PC-9 (cell line): ENCODE results near the gene EIF2AK3. TPM values are rescaled to one million over a fixed set of nuclear protein-coding genes. Genes with fewer than 3 reads are reported as not detected.

Experiments used
- BruUV-seq: library from RNA; stranded (reverse); fragments of 400-500 nt; replicated peaks from 2 replicates; lab custom pipeline; 2021; lab: Mats Ljungman, UMichigan
- CTCF ChIA-PET: fragments of 300-600 bp; sonication (Branson Sonifier 250); formaldehyde crosslinking; loops from one replicate; lab custom pipeline; 2022; ENCODE audit warnings: antibody characterized with exemption; lab: Charles Lee
- POLR2A ChIA-PET: fragments of 300-600 bp; sonication (Branson Sonifier 250); formaldehyde crosslinking; loops from one replicate; lab custom pipeline; 2022; ENCODE audit warnings: antibody characterized with exemption; ENCODE audit not compliant: unreplicated experiment; lab: Charles Lee
- DNase-seq, 2 experiments: peaks; one replicate each; pipeline versions ENCODE4 v3.0.0 to v3.0.0-alpha.2; 2015 to 2022; ENCODE audit warnings: mixed read lengths in 1 of 2
- H2AFZ ChIP-seq: fragments of 200-600 bp; sonication (generic); 2 replicates; pipeline ENCODE4 v1.8.1; 2017; ENCODE audit warnings: antibody characterized with exemption
- H3F3A ChIP-seq: fragments of 200-600 bp; sonication (generic); 2 replicates; pipeline ENCODE4 v1.8.1; 2017; ENCODE audit warnings: antibody characterized with exemption, mild to moderate bottlenecking, low read depth; ENCODE audit not compliant: insufficient read depth
- H3K27ac ChIP-seq: fragments of 200-600 bp; sonication (generic); 2 replicates; pipeline ENCODE4 v1.6.1; 2016; ENCODE audit warnings: mixed run types
- H3K27me3 ChIP-seq: fragments of 200-600 bp; sonication (generic); 2 replicates; pipeline ENCODE4 v1.6.1; 2016; ENCODE audit warnings: low read depth, mixed run types; ENCODE audit not compliant: insufficient read depth
- H3K36me3 ChIP-seq: fragments of 200-600 bp; sonication (generic); 2 replicates; pipeline ENCODE4 v1.6.1; 2016; ENCODE audit warnings: low read depth, mixed run types
- H3K4me1 ChIP-seq: fragments of 200-600 bp; sonication (generic); replicated peaks from 2 replicates; pipeline ENCODE4 v1.6.1; 2016; ENCODE audit warnings: mixed run types; ENCODE audit not compliant: insufficient read depth
- H3K4me2 ChIP-seq: fragments of 200-600 bp; sonication (generic); 2 replicates; pipeline ENCODE4 v1.6.1; 2017; ENCODE audit warnings: mixed run types
- H3K4me3 ChIP-seq: fragments of 200-600 bp; sonication (generic); 2 replicates; pipeline ENCODE4 v1.6.1; 2016; ENCODE audit warnings: mixed run types
- H3K79me2 ChIP-seq: fragments of 200-600 bp; sonication (generic); 2 replicates; pipeline ENCODE4 v1.6.1; 2017; ENCODE audit warnings: low read depth, mixed run types
- H3K9me2 ChIP-seq: fragments of 200-600 bp; sonication (generic); 2 replicates; pipeline ENCODE4 v1.8.1; 2017; ENCODE audit warnings: mild to moderate bottlenecking; ENCODE audit not compliant: insufficient read depth
- H3K9me3 ChIP-seq: fragments of 200-600 bp; sonication (generic); 2 replicates; pipeline ENCODE4 v1.8.1; 2016; ENCODE audit warnings: low read depth; ENCODE audit not compliant: insufficient read depth
- H4K20me1 ChIP-seq: fragments of 200-600 bp; sonication (generic); 2 replicates; pipeline ENCODE4 v1.8.1; 2017; ENCODE audit not compliant: insufficient read depth
- CTCF ChIP-seq: fragments of 200-600 bp; sonication (generic); conservative IDR thresholded peaks from 2 replicates; pipeline ENCODE4 v1.6.1; 2017; ENCODE audit warnings: mixed run types, antibody characterized with exemption, mild to moderate bottlenecking, moderate library complexity
- EZH2 ChIP-seq: fragments of 200-600 bp; sonication (generic); IDR thresholded peaks from 2 replicates; pipeline ENCODE4 v1.8.0; 2017; ENCODE audit warnings: antibody characterized with exemption, low read depth
- intact Hi-C: fragments of 100-400 bp; cut with micrococcal nuclease; formaldehyde crosslinking; loops from one replicate; pipeline ENCODE4 v1.10.0; 2022; ENCODE audit not compliant: unreplicated experiment
- total RNA-seq: library from RNA; stranded (reverse); gene quantifications from 2 replicates; pipeline ENCODE4 v1.2.3, GENCODE V29; 2021

The EIF2AK3 gene
- total RNA-seq, 1 experiment from 2014 or later, result 8.8 TPM

DNA sequence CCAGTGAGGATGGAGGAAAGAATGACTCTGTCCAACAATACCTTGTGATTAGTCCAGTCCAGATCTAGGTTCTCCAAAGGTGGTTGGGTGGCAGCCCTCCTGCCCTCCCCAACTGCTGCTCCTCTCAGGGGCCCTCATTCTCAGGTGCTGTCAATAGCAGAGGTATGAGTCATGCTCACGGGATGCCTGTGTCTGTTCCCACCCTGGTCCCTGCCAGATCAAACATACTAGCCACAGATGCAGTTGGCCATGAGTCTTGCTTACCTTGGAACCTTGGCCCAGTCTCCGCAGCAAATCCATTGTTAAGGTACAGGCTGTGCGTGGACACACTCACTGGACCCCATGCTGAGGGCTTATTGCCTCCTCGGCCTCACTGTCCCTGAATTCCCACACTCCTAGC, 39.3 kb upstream of the EIF2AK3 start:
- H3K79me2 ChIP-seq, result no peaks in the 10 kb centered on the region
- no peaks in the 10 kb centered on the region for H3K36me3 ChIP-seq
- no peaks in the 10 kb centered on the region for H3K27me3 ChIP-seq
- no peak overlapping the region for H3K27ac ChIP-seq
- DNase-seq, result no peak
- TF ChIP-seq CTCF, result no peak
- no peak for TF ChIP-seq EZH2
- intact Hi-C loops, result no loop called here
- H3K4me1 ChIP-seq, result no peaks in the 10 kb centered on the region
- POLR2A ChIA-PET, result no interaction called here
- CTCF ChIA-PET, result no interaction called here
- no peak overlapping the region for H3K4me2 ChIP-seq
- H3K9me3 ChIP-seq, result no peaks in the 10 kb centered on the region
- H2AFZ ChIP-seq, result no peak overlapping the region
- H3K4me3 ChIP-seq, result no peak overlapping the region
- BruUV-seq, result no TSS peak
- no peaks in the 10 kb centered on the region for H3K9me2 ChIP-seq
- no peaks in the 10 kb centered on the region for H4K20me1 ChIP-seq
- no peaks in the 10 kb centered on the region for H3F3A ChIP-seq

DNA sequence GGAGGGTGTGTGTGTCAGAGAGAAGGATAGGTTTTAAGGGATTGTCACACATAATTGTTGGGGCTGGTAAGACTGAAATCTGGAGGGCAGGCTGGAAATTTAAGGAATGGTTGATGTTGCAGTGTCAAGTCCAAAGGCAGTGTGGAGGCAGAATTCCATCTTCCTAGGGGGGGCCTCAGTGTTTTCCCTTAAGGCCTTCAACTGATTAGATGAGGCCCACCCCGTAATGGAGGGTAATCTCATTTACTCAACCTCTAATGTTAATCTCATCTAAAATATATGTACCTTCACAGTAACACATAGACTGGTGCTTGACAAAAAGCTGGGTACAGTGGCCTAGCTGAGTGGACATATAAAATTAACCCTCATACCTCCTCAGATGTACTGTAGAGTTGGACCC, 33.4 kb upstream of the EIF2AK3 start:
- Histone ChIP-seq H3K4me2 (no peak overlapping the region), H3K4me1 (peaks cover 39% of the 10 kb centered on the region), H4K20me1 (no peaks in the 10 kb centered on the region), H3K79me2 (no peaks in the 10 kb centered on the region), H3K36me3 (no peaks in the 10 kb centered on the region), H2AFZ (no peak overlapping the region), H3K4me3 (no peak overlapping the region), H3F3A (peaks cover 13% of the 10 kb centered on the region), H3K9me3 (no peaks in the 10 kb centered on the region), H3K9me2 (no peaks in the 10 kb centered on the region), H3K27ac (no peak overlapping the region), H3K27me3 (no peaks in the 10 kb centered on the region)
- BruUV-seq, result no TSS peak
- POLR2A ChIA-PET, result interaction anchor here (2.5 kb wide), 1 partner anchor 33 kb away, joined by 14 read pairs; no protein-coding TSS in a partner anchor
- CTCF ChIA-PET, result no interaction called here
- intact Hi-C loops, result no loop called here
- no peak for DNase-seq
- TF ChIP-seq EZH2, result no peak
- TF ChIP-seq CTCF, result no peak

DNA sequence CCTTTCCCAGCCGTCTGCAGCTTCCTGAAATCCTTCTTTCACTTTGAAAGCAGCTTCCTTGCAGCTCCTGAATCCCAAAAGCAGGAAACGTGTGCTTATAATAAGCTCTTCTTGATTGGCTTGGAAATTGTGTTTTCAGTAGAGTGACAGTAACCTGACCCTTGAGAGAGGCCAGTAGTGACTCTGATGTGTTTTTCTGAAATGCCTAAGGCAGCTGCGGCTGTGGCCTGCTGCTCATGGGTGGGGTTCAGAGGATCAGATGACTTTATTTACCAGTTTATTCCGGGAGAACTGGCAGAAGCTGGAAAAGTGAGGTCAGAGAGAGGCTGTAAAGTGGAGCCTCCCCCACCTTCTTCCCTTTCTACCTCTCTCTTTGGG, 32.3 kb upstream of the EIF2AK3 start:
- peak overlapping the region; percentile 10; the same call in 1 of the 2 replicates for H2AFZ ChIP-seq
- H3K27me3 ChIP-seq, result no peaks in the 10 kb centered on the region
- ChIA-PET POLR2A (interaction anchor here (0.5 to 2.5 kb wide), 3 partner anchors 32 to 445 kb away, joined by 12 to 48 read pairs (median 14); no protein-coding TSS in a partner anchor), CTCF (interaction anchor here (0.5 to 0.6 kb wide), 2 partner anchors 73 to 490 kb away, joined by 6 to 20 read pairs; no protein-coding TSS in a partner anchor)
- peak; percentile 72 to 91 for DNase-seq
- no peaks in the 10 kb centered on the region for H3K9me2 ChIP-seq
- H3K36me3 ChIP-seq, result no peaks in the 10 kb centered on the region
- H3K9me3 ChIP-seq, result no peaks in the 10 kb centered on the region
- intact Hi-C loops, result loop anchor here (1.0 kb wide), 2 partner anchors 31 to 59 kb away; no protein-coding TSS in a partner anchor
- no peaks in the 10 kb centered on the region for H3K79me2 ChIP-seq
- peak overlapping the region; percentile 69 for H3K4me2 ChIP-seq
- peaks cover 13% of the 10 kb centered on the region for H3F3A ChIP-seq
- peak overlapping the region; percentile 70 for H3K27ac ChIP-seq
- H4K20me1 ChIP-seq, result no peaks in the 10 kb centered on the region
- peak overlapping the region; percentile 34; the same call in 1 of the 2 replicates for H3K4me3 ChIP-seq
- peaks cover 39% of the 10 kb centered on the region for H3K4me1 ChIP-seq
- TF ChIP-seq EZH2 (no peak), CTCF (no peak)
- BruUV-seq, result no TSS peak
